ENCODE results near the gene ZDHHC12. TPM values are rescaled to one million over a fixed set of nuclear protein-coding genes. Genes with fewer than 3 reads are reported as not detected.

ZDHHC12 gene
- total and polyA plus RNA-seq, 2 of the 13 experiments (the other 11 are each of a cell fraction or from before 2014, with no cell fraction given) = 25.4 to 28.0 TPM

DNA sequence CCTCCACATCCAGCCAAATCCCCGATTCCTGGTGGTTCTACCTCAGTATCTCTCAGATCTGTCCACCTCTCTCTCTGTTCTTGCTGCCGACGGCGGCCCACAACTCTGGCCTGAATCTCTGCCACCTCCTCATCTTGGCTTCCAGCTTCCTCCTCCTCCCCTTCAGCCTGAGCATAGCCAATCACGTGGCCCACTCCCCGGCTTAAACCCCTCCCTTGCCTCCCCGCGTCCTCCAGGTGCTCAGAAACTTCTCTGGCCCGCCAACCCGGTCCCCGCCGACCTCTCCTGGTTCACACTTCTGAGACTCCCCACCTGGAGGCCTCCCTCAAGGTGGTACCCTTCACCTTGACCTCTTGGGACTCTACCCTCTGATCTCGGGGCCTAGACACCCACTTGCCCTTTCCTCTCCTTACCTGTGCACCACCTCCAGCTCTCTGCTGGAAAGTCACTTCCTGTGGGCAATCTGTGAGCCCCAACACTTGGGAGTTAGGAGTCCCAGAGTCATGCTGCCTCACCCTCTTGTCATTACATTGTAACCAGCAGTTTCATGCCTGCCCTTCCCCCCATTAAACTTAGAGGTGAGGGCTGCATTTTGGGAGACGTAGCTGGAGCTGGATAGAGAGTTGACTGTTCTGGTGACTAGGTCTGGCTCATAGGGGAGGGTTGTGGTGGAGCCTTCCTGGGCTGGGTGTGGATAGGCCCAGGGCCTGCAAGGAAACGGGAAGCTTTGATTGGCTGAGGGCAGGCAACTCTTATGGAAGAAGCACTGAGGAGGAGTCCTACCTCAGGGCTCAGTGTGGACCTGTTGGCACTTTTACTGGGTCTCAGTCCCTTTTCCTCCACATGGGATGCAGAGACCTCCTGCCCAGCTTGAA lies 39.4 kb downstream of the ZDHHC12 start:
- under 1% methylated on average over 15 of the region's 15 CpGs for WGBS (ENCODE audit: low lambda C conversion rate)
- peaks cover 7% of the 10 kb centered on the region for H3K79me2 ChIP-seq (ENCODE audit: insufficient read depth, low read length)
- H3K9ac ChIP-seq (ENCODE audit: insufficient read depth, low read depth, low read length) = peak overlapping the region; percentile 87
- no TSS peak for BruUV-seq (replicated peaks)
- POLR2A ChIA-PET = interaction anchor here (1.0 to 5.0 kb wide), 18 partner anchors 8 to 787 kb away, joined by 3 to 33 read pairs (median 6); partner anchors contain the start of genes DYNC2I2, ENDOG, PKN3 and ZDHHC12
- H3K4me1 ChIP-seq (ENCODE audit: insufficient read depth, low read length) = peaks cover 54% of the 10 kb centered on the region
- no peaks in the 10 kb centered on the region for H3K36me3 ChIP-seq (replicated peaks in 1 of 2; ENCODE audit: control insufficient read depth in 1 of 2, insufficient read depth in 2 of 2, low read length in 2 of 2)
- peak overlapping the region; percentile 73 for H3K27ac ChIP-seq (ENCODE audit: extremely low read length, insufficient read depth, low read length)
- FAIRE-seq (peak; percentile 76), ATAC-seq (peak; percentile 86), DNase-seq (ENCODE audit: low spot score) (peak; percentile 82)
- intact Hi-C loops (cut with micrococcal nuclease; ENCODE audit: unreplicated experiment) = loop anchor here (5.0 kb wide), 1 partner anchor 47 kb away; no protein-coding TSS in a partner anchor
- peak overlapping the region; percentile 65 for H2AFZ ChIP-seq (ENCODE audit: low read length)
- H3K4me3 ChIP-seq (replicated peaks in 1 of 3; ENCODE audit: insufficient read depth in 1 of 3, low read depth in 2 of 3, low read length in 3 of 3) = peak overlapping the region; percentile 60 to 83 (median 67)
- H4K20me1 ChIP-seq (ENCODE audit: insufficient read depth, low read length) = no peaks in the 10 kb centered on the region
- CTCF ChIA-PET (ENCODE audit: low intra/inter-chr PET ratio, low total read pairs) = no interaction called here
- no peaks in the 10 kb centered on the region; a peak in 1 of 5 replicates for H3K27me3 ChIP-seq (ENCODE audit: control insufficient read depth in 1 of 2, insufficient read depth in 2 of 2, low read length in 2 of 2)
- H3K4me2 ChIP-seq (ENCODE audit: low read depth, low read length) = peak overlapping the region; percentile 95
- in situ Hi-C loops (cut with HindIII; ENCODE audit: extremely low pct_ligation_motif_present, low pct_unique_long_range_greater_than_20kb) = no loop called here
- no peaks in the 10 kb centered on the region for H3K9me3 ChIP-seq (ENCODE audit: low read length)
- TF ChIP-seq ZNF747 (CRISPR knock-in tag; IDR thresholded peaks at IDR 0.05; ENCODE audit: borderline replicate concordance) = 0 out of 2 replicates have a peak, but pooled peaks have one; percentile 45
- no peak for TF ChIP-seq ZNF136 (CRISPR knock-in tag; IDR thresholded peaks at IDR 0.05; ENCODE audit: low read depth)
- peak; percentile 22; the same call in 1 of the 2 replicates for TF ChIP-seq SNAI1 (CRISPR knock-in tag; IDR thresholded peaks at IDR 0.05; ENCODE audit: borderline replicate concordance)
- peak; percentile 5 for TF ChIP-seq TEAD3 (CRISPR knock-in tag; optimal IDR thresholded peaks at IDR 0.05; ENCODE audit: borderline replicate concordance)
- no peak for TF ChIP-seq MEIS2 (CRISPR knock-in tag; IDR thresholded peaks at IDR 0.05)
- TF ChIP-seq ZNF251 (CRISPR knock-in tag; IDR thresholded peaks at IDR 0.05) = no peak
- no peak for TF ChIP-seq ZNF773 (CRISPR knock-in tag; IDR thresholded peaks at IDR 0.05; ENCODE audit: borderline replicate concordance)
- TF ChIP-seq ELF1 (CRISPR knock-in tag; IDR thresholded peaks at IDR 0.05) = peak; percentile 42
- peak; percentile 48; the same call in 1 of the 2 replicates for TF ChIP-seq NR2C2 (CRISPR knock-in tag; IDR thresholded peaks at IDR 0.05; ENCODE audit: borderline replicate concordance)
- 0 out of 2 replicates have a peak, but pooled peaks have one; percentile 74 for TF ChIP-seq ZNF234 (CRISPR knock-in tag; conservative IDR thresholded peaks at IDR 0.05)
- no peak for TF ChIP-seq CBX2 (IDR thresholded peaks at IDR 0.05; ENCODE audit: low read depth, low read length)
- TF ChIP-seq CBX2 (CRISPR knock-in tag; IDR thresholded peaks at IDR 0.05; ENCODE audit: low read depth) = no peak
- TF ChIP-seq, protein P1, sequence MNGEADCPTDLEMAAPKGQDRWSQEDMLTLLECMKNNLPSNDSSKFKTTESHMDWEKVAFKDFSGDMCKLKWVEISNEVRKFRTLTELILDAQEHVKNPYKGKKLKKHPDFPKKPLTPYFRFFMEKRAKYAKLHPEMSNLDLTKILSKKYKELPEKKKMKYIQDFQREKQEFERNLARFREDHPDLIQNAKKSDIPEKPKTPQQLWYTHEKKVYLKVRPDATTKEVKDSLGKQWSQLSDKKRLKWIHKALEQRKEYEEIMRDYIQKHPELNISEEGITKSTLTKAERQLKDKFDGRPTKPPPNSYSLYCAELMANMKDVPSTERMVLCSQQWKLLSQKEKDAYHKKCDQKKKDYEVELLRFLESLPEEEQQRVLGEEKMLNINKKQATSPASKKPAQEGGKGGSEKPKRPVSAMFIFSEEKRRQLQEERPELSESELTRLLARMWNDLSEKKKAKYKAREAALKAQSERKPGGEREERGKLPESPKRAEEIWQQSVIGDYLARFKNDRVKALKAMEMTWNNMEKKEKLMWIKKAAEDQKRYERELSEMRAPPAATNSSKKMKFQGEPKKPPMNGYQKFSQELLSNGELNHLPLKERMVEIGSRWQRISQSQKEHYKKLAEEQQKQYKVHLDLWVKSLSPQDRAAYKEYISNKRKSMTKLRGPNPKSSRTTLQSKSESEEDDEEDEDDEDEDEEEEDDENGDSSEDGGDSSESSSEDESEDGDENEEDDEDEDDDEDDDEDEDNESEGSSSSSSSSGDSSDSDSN (CRISPR knock-in tag; IDR thresholded peaks at IDR 0.05) = 0 out of 2 replicates have a peak, but pooled peaks have one; percentile 20
- no peak for TF ChIP-seq ZNF75D (CRISPR knock-in tag; IDR thresholded peaks at IDR 0.05; ENCODE audit: borderline replicate concordance)
- peak; percentile 25; the same call in 1 of the 2 replicates for TF ChIP-seq TBX3 (IDR thresholded peaks at IDR 0.05; ENCODE audit: borderline replicate concordance)
- TF ChIP-seq, protein P2, sequence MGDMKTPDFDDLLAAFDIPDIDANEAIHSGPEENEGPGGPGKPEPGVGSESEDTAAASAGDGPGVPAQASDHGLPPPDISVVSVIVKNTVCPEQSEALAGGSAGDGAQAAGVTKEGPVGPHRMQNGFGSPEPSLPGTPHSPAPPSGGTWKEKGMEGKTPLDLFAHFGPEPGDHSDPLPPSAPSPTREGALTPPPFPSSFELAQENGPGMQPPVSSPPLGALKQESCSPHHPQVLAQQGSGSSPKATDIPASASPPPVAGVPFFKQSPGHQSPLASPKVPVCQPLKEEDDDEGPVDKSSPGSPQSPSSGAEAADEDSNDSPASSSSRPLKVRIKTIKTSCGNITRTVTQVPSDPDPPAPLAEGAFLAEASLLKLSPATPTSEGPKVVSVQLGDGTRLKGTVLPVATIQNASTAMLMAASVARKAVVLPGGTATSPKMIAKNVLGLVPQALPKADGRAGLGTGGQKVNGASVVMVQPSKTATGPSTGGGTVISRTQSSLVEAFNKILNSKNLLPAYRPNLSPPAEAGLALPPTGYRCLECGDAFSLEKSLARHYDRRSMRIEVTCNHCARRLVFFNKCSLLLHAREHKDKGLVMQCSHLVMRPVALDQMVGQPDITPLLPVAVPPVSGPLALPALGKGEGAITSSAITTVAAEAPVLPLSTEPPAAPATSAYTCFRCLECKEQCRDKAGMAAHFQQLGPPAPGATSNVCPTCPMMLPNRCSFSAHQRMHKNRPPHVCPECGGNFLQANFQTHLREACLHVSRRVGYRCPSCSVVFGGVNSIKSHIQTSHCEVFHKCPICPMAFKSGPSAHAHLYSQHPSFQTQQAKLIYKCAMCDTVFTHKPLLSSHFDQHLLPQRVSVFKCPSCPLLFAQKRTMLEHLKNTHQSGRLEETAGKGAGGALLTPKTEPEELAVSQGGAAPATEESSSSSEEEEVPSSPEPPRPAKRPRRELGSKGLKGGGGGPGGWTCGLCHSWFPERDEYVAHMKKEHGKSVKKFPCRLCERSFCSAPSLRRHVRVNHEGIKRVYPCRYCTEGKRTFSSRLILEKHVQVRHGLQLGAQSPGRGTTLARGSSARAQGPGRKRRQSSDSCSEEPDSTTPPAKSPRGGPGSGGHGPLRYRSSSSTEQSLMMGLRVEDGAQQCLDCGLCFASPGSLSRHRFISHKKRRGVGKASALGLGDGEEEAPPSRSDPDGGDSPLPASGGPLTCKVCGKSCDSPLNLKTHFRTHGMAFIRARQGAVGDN (CRISPR knock-in tag; IDR thresholded peaks at IDR 0.05) = peak; percentile 92
- no peak for TF ChIP-seq HCFC1 (IDR thresholded peaks at IDR 0.05; ENCODE audit: low read depth, low read length)

All from HepG2 (cell line).